Activated T-helper 17 cell treated with anti-CD3 and anti-CD28 coated beads, Interleukin-2, amount 50 U/mL, for 72 hours (primary cell): ENCODE results near the gene BAK1. TPM values are rescaled to one million over a fixed set of nuclear protein-coding genes. Genes with fewer than 3 reads are reported as not detected.

Source experiments
- ATAC-seq: fragments of 150-1000 bp; cut with Tn5 transposase; replicated peaks from 2 replicates; pipeline ENCODE4 v1.10.0; 2021; ENCODE audit warnings: mild to moderate bottlenecking, moderate library complexity
- H3K27ac Mint-ChIP-seq: one replicate; pipeline ENCODE4 v1.8.0; 2022; ENCODE audit warnings: mixed read lengths
- H3K27me3 Mint-ChIP-seq: one replicate; pipeline ENCODE4 v1.8.0; 2022; ENCODE audit warnings: mixed read lengths
- H3K36me3 Mint-ChIP-seq: one replicate; pipeline ENCODE4 v1.8.0; 2022; ENCODE audit warnings: low read depth, mild to moderate bottlenecking, mixed read lengths
- H3K4me1 Mint-ChIP-seq: one replicate; pipeline ENCODE4 v1.8.0; 2022; ENCODE audit warnings: mixed read lengths
- H3K4me3 Mint-ChIP-seq: one replicate; pipeline ENCODE4 v1.8.0; 2022; ENCODE audit warnings: mild to moderate bottlenecking, mixed read lengths
- H3K9me3 Mint-ChIP-seq: one replicate; pipeline ENCODE4 v1.8.0; 2022; ENCODE audit warnings: mixed read lengths
- total RNA-seq, 2 donors: library from RNA; stranded (reverse); gene quantifications; one replicate each; pipeline ENCODE4 v1.2.3, GENCODE V29; 2022

Gene BAK1
- total RNA-seq: 10 to 100 TPM; 48.8 to 61.9 TPM

DNA sequence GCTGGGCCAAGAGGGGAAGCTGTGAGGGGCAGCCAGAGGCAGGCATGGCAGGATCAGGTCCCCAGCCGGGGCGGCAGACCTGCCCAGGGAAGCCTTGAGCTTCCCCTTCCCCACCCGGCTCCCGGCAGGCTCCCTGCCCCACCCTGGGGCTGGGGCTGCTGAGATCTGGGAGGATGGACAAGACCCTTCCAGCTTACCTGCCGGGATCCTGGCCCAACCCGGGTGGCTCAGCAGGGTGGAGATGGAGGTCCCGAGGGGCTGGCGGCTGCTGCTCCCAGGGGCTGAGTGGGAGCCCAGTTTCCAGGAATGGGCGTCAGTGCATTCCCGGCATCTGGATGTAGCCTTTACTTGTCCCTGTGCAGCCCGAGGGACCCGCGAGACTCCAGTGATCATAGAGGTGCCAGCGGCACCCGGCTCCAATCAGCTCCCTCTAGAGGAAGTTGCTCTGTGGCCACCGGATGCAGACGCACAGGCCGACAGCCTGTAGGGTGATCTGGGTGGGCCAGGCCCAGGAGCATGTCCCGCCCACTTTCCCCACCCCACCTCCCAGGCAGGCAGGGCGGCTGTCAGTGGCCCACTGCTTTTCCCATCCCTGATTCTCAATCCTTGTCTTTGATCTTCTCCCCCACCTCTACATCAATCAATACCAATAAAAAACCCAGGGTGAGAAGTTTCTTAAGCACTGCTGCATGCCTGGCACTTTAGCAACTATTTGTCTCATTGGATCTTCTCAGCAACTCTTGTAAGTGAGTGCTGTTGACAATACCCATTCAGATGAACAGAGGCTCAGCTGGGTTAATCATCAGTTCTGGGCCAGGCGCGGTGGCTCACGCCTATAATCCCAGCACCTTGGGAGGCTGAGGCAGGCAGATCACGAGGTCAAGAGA is at the start of gene BAK1:
Gene BAK1 (minus strand): TSS at position 449 of the 887 bp plus-strand sequence. CDS start 2,672 bp downstream, outside the sequence.
- Mint-ChIP-seq H3K4me1 (peaks cover 14% of the 10 kb centered on the region), H3K27ac (peak within 1 kb of the TSS; percentile 98), H3K36me3 (peaks cover 51% of the 10 kb centered on the region), H3K4me3 (peak within 1 kb of the TSS; percentile 97), H3K9me3 (no peaks in the 10 kb centered on the region), H3K27me3 (no peaks in the 10 kb centered on the region)
- ATAC-seq: peak; percentile 90

DNA sequence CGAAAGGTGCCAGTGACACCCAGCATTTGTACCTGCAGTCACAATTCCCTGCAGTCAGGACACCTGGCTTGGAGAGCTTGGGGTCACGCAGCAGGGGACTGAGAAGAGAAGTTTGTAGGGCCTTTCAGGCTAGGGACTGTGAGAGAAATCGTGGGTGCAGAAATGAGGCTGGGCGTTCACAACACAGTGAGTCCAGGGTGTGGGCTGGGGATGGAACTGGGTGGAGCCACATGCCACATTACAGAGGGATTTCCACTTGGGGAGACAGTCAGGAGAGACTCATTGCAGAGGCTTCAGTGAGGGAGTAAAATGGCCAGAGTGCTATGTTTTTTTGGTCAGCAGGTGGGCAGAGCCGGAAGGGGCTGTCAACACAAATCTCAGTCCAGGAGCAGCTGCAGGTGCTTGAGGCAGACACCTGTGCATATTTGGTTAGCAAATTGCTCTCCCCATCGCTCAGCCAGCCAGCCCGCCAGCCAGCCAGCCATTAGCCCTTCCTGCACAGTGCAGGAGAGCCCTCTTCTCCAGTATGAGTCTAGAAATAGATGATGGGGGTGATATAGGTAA is 48.4 kb upstream of the BAK1 start:
- Mint-ChIP-seq H3K4me3 (no peak overlapping the region), H3K27me3 (no peaks in the 10 kb centered on the region), H3K9me3 (no peaks in the 10 kb centered on the region), H3K27ac (no peak overlapping the region), H3K4me1 (peaks cover 37% of the 10 kb centered on the region), H3K36me3 (peaks cover 61% of the 10 kb centered on the region)
- no peak for ATAC-seq

DNA sequence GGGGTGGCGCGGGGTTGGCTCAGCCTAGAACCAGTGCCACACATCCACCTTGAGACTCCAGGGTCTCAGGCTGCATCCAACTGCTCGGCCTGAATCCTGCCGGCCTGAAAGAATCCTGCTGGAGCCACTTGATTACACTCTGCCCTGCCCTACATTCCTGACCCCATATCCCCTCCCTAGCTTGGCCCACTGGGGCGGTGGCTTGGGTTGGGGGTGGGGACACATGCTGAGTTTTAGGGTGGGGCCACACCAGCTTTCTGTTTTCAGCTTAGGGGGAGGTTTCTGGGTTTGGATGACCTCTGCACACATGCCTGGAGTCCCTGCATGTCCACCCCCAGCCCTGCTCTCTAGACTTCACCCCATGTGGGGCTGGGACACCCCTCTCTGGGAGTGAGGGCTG is 47.8 kb upstream of the BAK1 start:
- no peak for ATAC-seq
- peaks cover 34% of the 10 kb centered on the region for H3K4me1 Mint-ChIP-seq

DNA sequence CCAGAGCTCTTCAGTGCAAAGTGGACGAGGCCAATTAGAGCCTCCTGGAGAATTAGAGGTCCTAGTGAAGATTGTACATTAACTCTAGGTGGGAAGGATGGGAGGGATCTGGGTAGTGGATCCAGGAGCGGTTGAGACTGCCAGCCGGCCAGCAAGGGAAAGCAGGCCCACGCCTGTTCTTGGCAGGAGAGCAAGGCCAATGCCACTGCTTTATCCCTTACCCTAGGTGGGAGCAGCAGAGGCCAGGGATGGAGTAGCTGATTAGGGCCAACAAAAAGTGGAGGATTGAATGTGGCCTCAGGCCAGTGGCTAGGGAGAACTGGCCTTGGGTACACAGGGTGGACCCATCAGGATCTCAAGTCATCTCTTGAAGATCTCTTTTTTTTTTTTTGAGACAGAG is 44.8 kb upstream of the BAK1 start:
- Mint-ChIP-seq H3K27me3 (no peaks in the 10 kb centered on the region), H3K4me1 (peaks cover 29% of the 10 kb centered on the region), H3K27ac (peak overlapping the region; percentile 87), H3K36me3 (peaks cover 52% of the 10 kb centered on the region), H3K4me3 (no peak overlapping the region), H3K9me3 (no peaks in the 10 kb centered on the region)
- ATAC-seq: no peak

More for the DNA sequence above, 47.8 kb upstream of the BAK1 start:
- Mint-ChIP-seq H3K4me3 (no peak overlapping the region), H3K36me3 (peaks cover 64% of the 10 kb centered on the region), H3K9me3 (no peaks in the 10 kb centered on the region), H3K27ac (no peak overlapping the region), H3K27me3 (no peaks in the 10 kb centered on the region)

DNA sequence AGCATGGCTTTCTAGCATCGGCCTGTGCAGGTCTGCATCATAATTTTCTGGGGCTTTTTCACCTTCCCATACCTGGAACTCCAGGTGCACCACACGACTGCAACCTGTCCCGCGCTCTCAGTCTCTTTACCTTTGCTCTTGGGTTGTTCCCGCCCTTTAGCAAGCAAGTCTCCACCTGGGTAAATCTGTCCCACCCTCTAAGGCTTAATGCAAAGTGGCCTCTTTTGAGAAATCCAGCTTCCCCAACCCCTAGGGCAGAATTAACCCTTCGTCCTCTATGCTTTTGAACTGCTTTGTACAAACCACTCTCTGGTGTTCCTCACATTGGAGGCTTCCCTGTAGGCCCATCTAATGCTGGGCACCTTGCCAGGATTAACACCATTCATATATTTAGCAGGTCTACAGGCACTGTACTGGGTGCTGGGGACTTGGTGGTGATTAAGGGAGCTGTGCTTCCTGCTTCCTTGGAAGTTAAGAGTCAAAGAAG is 43.9 kb upstream of the BAK1 start:
- no peak for ATAC-seq
- Mint-ChIP-seq H3K4me1 (peaks cover 30% of the 10 kb centered on the region), H3K27ac (peak overlapping the region; percentile 87), H3K9me3 (no peaks in the 10 kb centered on the region), H3K4me3 (peak overlapping the region; percentile 90), H3K36me3 (peaks cover 52% of the 10 kb centered on the region), H3K27me3 (no peaks in the 10 kb centered on the region)

DNA sequence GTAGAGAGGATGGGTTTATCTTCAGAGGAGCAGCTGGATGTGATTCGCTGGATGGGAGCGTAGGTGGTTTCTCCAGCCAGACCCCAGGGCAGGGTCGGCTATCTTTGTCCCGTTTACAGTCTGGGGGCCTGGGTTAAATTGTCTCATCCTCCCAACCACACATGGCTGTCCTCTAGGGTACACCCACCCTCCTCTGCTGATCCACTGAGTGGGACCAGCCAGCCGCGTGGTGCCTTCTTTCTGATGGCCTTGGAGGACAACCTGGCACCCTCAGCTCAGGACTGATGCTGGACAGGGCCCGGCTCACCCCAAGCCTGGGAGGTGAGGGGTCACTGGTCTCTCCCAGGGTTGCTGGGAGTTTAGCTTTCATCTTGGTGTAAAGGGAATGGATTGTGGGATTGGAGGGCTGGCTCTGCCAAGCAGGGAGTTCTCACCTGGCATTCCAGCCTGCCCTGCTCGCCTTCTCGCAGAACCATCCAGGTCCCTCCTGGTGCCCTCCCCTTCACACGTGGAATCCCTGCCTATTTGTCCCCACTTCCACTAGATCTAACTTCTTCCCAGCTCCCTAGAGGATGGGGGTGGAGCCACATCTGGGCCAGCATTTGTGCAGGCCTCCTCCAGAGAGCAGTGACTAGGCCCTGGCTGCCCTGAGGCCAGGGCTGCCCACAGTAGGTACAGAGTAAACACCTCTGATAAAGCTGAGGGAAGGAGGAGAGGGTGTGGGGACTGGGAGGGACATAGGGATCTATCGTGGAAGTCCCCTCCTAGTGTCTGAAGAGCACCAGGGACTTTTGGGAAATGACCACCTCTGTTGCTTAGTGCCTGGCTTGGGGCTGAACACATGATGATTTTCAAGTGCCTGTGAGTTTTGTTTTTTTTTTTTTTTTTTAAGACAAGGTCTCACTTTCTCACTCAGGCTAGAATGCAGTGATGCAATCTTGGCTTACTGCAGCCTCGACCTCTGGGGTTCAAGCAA is 42.7 kb upstream of the BAK1 start:
- Mint-ChIP-seq H3K36me3 (peaks cover 52% of the 10 kb centered on the region), H3K4me1 (peaks cover 21% of the 10 kb centered on the region), H3K27me3 (no peaks in the 10 kb centered on the region), H3K9me3 (no peaks in the 10 kb centered on the region), H3K4me3 (peak overlapping the region; percentile 90), H3K27ac (peak overlapping the region; percentile 87)
- no peak for ATAC-seq

DNA sequence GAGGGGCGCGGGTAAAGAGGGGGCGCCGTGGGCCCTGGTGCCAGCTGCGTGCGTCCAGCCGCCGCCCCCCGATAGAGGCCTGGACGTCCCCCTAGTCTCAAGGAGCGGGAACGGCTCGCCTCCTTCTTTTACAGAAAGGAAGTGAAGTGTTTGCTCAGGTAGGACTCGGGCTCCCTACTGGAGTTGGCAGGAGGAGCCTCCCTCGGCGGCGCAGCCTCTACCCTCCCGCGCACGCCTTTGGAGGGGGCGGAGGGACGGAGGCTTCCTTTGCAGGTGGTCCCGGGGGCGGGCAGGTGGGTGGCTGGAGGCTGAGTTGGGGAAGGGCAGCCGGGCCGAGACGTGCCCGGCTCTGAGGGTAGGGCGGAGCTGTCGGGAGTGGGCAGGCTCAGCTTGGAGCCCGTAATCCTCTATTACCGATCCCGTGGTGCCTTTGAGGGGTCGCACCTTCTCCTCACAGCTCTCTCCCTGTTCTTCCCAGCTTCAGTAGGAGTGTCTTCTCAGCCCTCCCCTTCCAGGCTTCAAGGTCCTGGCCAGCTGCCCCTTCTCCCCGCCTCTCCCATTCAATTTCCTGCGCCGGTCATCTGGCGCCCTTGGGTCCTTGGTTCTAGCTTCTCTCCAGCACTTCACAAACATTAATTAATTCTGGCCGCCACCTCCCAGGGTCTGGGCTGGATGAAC is 41.8 kb upstream of the BAK1 start:
- Mint-ChIP-seq H3K27ac (peak overlapping the region; percentile 87), H3K36me3 (peaks cover 43% of the 10 kb centered on the region), H3K4me3 (peak overlapping the region; percentile 90), H3K4me1 (peaks cover 21% of the 10 kb centered on the region), H3K9me3 (no peaks in the 10 kb centered on the region), H3K27me3 (no peaks in the 10 kb centered on the region)
- peak; percentile 38 for ATAC-seq

DNA sequence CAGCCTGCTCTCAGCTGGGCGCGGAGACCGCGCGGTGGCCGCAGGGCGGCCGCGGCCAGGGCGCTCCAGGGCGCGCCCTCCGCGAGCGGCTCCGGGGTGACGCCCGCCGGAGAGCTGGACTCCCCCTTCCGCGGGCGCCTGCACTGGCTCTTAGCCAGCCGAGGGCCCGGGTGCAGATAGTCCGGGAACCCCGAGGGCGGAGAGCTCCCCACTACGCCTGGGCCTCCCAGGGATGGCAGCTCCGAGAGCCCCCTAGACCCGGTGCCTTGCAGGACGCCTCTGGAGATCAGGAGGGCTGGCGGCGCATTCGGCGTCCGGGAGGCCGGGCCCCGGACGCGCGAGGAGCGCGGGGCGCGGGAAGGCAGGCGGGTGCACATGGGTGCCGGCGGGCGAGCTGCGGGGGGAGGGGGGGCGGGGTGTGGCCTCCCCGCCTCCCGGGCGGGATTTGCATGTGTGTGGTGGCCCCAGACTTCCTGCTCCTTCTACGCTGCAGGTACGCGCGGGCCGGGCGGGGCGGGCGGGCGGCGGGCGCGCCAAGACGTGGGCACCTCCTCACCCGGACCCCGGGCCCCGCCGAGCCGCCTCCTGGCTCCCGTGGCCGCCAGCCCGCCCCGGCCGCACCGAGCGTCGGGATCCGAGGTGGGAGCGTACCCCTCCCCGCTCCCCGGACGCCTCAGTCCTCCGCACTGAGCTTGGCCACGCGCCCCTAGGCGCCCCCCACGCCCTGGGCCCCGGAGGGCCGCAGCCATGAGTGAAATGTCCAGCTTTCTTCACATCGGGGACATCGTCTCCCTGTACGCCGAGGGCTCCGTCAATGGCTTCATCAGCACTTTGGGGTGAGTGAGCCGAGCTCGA is 41.0 kb upstream of the BAK1 start, which contains the start of gene ITPR3:
Gene ITPR3 (plus strand): TSS at position 467 of the 855 bp plus-strand sequence. CDS start 281 bp downstream, at position 748.
- peak; percentile 90 for ATAC-seq
- Mint-ChIP-seq H3K4me1 (peaks cover 21% of the 10 kb centered on the region), H3K36me3 (peaks cover 40% of the 10 kb centered on the region)

DNA sequence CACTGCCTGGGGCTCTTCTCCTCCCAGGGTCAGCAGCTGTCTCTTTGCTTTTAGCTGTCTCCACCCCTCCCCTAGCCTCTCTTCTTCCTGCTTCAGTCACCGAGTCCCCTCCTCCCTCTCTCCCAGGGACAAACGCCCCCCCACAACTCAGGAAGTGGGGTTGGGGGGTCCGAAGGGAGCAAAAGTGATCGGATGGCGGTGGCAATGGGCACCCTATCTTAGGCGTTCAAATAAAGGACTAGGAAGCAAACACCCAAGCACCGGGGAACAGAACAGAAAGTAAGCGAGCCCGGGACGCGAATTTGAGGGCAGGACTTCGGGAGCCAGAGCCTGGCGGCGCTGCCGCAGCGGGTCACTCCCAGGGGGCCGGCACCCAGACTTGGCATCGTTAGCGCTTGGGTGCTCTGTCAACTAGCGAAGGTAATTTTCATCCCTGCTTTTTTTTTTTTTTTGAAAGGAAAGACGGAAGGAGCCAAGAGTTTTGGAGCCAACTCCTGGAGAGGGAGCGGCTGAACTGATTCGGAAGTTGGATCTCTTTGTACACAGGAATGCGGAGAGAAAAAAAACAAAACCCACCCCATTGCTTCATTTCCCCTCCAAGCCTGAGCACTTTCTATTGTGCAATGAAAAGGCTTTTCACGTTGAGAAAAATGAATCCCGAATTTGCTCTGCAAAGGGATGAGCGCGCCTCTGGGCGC is 40.2 kb upstream of the BAK1 start:
- H3K4me1 Mint-ChIP-seq: peaks cover 21% of the 10 kb centered on the region
- H3K27me3 Mint-ChIP-seq: no peaks in the 10 kb centered on the region
- no peaks in the 10 kb centered on the region for H3K9me3 Mint-ChIP-seq
- H3K36me3 Mint-ChIP-seq: peaks cover 37% of the 10 kb centered on the region
- ATAC-seq: no peak
- H3K4me3 Mint-ChIP-seq: peak overlapping the region; percentile 96
- H3K27ac Mint-ChIP-seq: peak overlapping the region; percentile 90

More for the DNA sequence above, 41.0 kb upstream of the BAK1 start, which contains the start of gene ITPR3:
- H3K4me3 Mint-ChIP-seq: peak within 1 kb of the TSS; percentile 96
- H3K27ac Mint-ChIP-seq: peak within 1 kb of the TSS; percentile 90
- no peaks in the 10 kb centered on the region for H3K27me3 Mint-ChIP-seq
- no peaks in the 10 kb centered on the region for H3K9me3 Mint-ChIP-seq

DNA sequence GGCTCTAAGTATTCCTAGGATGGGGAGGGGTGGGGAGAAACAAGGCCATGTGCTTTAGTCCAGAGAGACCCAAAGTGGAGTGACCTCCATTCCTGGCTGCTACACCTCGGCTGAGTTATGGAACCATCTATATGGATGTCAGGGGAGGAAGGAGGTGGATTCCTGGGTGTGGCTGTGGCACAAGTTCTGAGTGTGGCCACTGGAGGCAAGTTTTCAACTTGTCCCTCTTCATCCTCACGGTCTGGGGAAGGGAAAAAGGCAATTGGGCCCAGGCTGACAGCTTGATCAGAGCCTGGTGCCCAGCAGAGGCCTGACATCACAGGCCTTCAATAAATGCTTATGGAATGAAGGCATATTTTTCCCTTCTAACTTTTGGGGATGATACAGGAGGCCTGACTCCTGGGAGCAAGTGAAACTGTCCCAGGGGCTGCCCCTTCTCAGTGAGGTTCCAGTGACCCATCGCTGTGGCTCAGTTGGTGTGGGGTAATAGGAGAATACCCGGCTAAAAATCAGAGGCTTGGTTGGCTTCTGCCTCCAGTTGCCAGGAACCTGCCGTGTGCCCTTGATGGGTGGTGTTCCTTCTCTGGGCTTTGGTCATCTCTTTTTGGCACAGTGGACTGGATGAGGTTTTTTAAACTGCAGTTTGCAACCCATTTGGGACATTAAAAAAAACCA is 39.2 kb upstream of the BAK1 start:
- Mint-ChIP-seq H3K4me3 (peak overlapping the region; percentile 96), H3K27me3 (no peaks in the 10 kb centered on the region), H3K36me3 (peaks cover 27% of the 10 kb centered on the region), H3K9me3 (no peaks in the 10 kb centered on the region), H3K27ac (peak overlapping the region; percentile 90), H3K4me1 (peaks cover 14% of the 10 kb centered on the region)
- no peak for ATAC-seq

DNA sequence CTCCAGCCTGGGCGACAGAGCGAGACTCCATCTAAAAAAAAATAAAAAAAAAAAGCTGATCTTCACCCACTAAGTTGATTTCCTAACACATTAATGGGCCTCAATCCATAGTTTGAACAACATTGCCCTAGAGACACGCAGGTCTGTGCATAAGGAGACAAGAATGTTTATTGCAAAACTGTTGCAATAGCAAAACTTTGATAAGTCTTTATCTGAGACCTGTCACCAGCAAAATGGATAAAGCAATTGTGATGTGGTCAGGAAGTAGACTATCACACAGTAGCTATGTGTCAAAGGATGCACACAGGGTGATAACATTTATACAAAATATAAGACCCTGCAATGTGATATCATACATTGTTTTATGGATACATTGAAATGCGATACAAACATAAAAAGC is 36.8 kb upstream of the BAK1 start:
- ATAC-seq: no peak
- Mint-ChIP-seq H3K36me3 (peaks cover 3% of the 10 kb centered on the region), H3K4me1 (peaks cover 5% of the 10 kb centered on the region), H3K27ac (no peak overlapping the region), H3K27me3 (no peaks in the 10 kb centered on the region), H3K9me3 (no peaks in the 10 kb centered on the region), H3K4me3 (no peak overlapping the region)

DNA sequence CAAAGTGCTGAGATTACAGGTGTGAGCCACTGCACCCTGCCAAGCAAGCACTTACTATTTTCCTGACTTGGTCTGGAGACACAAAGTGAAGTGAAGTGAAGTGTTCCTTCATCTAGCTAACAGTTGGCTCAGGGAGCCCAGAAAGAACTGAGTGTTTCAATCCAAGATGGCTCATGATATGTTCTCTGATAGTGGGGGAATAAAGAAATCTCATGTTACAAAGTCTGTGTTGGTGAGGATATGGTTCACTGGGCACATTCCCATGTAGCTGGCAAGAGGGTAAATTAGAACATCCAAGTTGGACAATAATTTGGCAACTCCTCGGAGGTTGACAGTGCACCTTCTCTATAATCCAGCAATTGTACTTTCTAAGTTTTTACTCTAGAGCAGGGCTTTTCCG is 36.0 kb upstream of the BAK1 start:
- no peak for ATAC-seq
- no peaks in the 10 kb centered on the region for H3K36me3 Mint-ChIP-seq
- no peaks in the 10 kb centered on the region for H3K9me3 Mint-ChIP-seq
- peaks cover 5% of the 10 kb centered on the region for H3K4me1 Mint-ChIP-seq
- H3K27me3 Mint-ChIP-seq: no peaks in the 10 kb centered on the region
- H3K4me3 Mint-ChIP-seq: no peak overlapping the region
- H3K27ac Mint-ChIP-seq: no peak overlapping the region
